Pons (tissue), 1 donor: ENCODE results near the gene LDLRAD3.
"Not testable (repeated sequence)": the region's sequence is repeated elsewhere in the genome, so short reads cannot be mapped to it uniquely, and the experiment has no call there.

Source experiments
- DNase-seq: peaks from one replicate; pipeline ENCODE4 v3.0.0-alpha.2; 2016; ENCODE audit warnings: low spot score

The LDLRAD3 gene

DNA sequence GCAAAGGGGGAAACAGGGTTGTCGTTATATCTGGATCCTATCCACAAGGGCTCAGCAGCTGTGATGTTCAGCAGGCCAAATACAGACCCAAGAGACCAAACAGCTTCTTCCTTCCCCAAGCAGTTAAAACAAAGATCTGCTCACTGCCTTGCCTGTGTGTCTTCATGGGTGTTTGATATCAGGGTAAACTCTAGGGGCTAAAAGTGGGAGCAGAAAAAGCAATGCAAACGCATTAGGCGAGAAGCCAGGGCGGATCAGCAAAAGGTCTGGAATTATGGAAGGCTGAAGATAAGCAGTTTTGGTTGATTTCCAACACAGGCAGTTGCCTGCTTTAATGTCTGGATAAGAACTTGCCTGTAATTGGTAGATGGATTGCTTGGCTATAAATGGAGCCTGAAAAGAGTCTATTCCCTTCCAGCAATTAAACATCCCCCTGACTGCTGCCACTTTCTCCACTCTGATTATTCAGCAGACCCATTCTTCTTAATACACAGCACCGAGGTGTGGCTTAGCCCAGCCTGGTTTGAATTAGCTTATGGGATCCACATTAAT is 219.1 kb downstream of the LDLRAD3 start:
- DNase-seq: no peak

DNA sequence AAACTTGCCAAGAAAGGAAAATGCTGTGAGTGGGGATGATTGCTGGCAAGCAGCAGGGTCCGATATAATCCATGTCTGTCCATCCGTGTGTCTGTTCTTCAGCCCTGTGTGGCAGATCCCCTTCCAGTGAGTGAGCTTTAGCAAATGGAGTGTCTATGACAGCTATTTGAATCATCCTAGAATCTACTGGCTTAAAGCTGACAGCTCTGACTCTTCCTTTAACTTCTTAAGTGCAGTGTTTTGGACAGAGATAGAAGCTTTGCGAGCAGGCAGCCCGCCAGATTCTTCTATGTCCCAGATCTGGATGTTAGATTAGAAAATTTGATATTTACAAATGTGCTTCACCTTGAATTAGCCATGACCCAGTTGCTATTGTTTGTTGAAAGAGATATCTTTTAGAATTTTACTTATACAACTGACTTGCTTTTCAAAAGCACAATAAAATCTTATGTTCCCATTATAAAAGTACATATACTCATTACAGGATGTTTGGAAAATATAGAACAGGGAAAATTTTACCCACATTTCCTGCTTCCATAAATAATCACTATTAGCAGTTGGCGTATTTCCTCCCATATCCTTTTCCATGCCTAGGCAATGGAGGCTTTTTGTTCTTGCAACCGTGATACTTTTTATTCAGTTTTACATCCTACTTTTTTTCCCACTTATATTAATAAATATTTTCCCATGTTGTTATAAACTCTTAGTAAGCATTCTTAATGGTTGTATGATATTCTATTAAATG is 220.8 kb downstream of the LDLRAD3 start:
- no peak for DNase-seq

DNA sequence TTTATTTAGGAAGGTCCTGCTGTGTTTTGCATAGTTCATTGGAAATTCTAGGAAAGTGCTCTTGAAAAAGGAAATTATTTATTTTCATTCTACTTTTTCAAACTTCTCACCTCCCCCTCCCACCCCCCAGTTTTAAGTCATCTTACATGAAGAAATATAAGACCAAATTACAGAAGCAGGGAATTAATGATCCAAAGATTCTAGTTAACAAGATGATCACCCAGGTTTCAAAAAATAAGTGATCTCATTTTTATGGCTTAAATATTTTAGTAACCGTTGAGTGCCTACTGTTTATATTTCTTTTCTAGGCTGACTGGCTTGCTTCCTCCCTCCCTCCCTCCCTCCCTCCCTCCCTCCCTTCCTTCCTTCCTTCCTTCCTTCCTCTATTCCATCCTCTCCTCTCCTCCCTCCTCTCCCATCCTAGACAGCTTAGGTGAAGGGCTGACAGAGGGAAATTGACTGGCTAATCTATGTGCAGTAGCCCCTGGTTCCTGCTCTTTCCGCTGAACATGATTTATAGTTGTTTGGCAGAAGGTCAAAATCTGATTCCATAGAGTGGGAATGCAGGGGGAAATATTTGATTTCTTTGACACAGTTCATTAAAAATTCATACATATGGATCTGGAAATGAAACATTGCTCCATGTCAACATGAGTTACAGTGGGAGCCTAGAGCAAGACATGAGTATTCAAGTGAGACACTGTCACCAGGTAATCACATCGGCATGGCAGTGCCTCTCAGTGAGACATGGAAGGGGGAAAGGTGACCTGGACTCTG is 221.9 kb downstream of the LDLRAD3 start:
- DNase-seq: no peak

DNA sequence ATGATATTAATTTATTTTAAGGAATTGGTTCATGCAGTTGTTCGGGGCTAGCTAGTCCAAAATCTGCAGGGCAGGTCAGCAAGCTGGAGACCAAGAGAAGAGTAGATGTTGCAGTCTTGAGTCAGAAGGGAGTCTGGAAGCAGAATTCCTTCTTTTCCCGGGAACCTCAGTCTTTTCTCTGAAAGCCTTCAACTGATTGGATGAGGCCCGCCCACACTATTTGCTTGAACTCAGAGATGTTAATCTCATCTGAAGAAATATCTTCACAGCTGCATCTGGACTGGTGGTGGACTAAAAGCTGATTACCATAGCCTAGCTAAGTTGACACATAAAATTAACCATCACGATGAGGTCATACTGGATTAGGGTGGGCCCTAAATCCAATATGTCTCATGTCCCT is 223.2 kb downstream of the LDLRAD3 start:
- no peak for DNase-seq

DNA sequence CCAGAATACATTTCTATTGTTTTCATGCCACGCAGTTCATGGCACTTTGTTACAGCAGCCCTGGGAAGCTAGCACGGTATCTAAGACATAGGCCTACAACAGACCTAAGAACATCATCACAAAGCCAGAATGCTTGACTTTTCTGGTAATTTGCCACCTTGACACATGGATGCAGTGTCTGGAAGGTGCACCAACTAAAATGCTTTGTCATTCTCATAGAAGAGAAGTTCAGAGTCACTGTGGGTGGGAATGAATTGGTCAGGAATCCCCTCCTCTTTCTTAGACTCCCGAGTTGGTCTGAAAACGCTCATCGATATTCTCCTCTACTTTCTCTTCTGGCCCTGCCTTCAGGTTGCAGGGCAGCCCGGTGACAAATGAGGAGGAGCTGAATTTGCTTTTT is 223.9 kb downstream of the LDLRAD3 start:
- DNase-seq: no peak

DNA sequence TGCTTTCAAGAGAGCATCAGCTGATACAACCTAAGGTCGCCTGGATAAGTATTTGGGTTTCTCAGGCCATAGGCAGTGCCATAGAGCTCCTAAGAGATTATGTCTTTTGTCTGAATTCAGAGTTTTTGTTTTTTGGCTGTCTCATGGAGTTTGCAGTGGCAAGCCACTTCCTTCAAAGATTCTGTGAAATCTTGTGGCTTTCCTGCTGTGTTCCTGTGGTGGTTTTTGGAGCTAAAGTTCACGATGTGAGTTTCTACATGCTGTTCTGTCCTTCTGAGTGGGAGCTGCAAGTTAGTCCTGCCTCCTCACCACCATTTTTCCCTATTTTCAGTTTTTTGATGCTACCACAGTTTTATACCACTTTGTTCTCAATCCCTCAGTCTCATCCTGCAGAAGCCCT is 234.0 kb downstream of the LDLRAD3 start:
- DNase-seq: no peak

DNA sequence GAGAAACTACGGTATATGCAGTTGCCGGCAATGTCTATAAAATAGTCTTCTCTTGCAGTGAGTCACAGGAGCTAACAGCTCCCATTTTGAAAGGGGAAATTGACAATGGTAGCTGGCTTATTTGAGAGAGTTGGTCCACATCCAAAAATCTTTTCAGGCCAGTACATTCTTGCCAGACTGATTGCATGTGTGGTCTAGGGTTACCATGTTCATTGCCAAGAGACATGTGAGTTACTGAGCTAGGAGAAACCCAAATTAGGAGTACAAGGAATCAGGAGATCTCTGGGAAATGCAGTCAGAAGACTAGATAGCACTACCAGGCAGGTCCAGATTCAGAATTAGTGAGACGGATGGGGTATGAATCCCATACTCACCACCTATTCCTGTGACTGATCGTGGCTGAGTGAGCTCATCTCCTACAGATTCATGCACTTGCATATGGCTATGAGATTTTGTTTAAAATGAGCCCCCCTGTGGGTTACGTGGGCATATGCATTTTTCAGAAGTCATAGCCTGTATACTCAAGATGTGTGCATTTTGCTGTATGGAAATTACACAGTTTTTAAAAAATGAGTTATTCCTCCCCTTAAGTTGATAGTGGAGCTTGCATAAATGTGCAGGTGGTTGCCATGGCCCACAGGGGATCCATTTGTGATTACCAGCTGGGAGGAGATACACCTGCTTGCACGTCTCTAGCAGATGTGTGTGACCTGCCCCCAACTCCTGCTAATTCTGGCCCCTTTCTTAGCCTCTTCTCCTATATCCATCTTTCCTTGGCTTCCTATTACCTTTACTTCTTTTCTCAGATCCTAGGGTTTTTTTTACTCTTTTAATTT is 242.7 kb downstream of the LDLRAD3 start:
- DNase-seq: no peak

DNA sequence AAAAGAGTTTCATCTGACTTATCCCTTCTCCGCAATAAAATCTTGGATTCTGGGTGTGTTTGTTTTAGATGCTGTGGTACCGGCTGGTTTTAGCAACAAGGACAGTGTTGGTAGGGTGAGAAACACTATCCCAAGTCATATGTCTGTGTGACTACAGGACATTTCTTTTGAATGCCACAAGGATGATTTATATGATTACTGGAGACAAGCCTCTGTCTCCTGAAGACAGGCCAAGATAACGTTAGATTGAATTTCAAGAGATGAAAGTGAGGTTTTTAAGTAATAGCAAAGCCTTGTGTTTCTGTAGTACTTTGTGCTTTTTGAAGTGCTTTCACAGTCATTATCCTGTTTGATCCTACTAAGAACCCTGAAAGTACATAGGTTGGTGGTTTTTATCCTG is 243.8 kb downstream of the LDLRAD3 start:
- DNase-seq: no peak

DNA sequence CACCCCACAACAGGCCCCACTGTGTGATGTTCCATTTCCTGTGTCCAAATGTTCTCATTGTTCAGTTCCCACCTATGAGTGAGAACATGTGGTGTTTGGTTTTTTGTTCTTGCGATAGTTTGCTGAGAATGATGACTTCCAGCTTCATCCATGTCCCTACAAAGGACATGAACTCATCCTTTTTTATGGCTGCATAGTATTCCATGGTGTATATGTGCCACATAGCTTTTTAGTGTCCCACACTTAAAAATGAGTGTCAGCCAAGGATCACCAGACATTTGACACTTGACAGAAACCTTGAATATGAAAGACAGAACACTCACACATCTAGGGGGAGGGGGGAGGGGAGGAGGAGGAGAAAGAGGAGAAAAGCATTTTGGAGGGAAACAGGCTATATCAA is 245.9 kb downstream of the LDLRAD3 start:
- DNase-seq: not testable (repeated sequence)

DNA sequence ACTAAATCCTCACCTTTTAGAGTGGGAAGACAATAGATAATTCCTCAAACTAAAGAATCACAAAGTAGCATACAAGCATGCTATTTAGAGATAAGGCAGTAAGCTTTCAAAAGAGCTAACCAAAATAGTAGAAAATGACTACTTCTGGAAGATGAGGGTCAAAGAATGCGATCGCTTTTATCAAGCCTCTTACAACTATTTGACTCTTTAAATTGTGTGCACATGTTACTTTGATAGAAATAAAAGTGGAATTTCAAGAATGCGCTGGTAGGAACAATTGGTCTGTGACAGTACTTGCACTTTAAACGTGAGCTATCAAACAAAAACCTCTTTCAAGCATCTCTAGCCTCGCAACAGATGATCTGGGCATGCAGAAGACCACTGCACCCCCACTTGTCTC is 248.1 kb downstream of the LDLRAD3 start:
- no peak for DNase-seq

DNA sequence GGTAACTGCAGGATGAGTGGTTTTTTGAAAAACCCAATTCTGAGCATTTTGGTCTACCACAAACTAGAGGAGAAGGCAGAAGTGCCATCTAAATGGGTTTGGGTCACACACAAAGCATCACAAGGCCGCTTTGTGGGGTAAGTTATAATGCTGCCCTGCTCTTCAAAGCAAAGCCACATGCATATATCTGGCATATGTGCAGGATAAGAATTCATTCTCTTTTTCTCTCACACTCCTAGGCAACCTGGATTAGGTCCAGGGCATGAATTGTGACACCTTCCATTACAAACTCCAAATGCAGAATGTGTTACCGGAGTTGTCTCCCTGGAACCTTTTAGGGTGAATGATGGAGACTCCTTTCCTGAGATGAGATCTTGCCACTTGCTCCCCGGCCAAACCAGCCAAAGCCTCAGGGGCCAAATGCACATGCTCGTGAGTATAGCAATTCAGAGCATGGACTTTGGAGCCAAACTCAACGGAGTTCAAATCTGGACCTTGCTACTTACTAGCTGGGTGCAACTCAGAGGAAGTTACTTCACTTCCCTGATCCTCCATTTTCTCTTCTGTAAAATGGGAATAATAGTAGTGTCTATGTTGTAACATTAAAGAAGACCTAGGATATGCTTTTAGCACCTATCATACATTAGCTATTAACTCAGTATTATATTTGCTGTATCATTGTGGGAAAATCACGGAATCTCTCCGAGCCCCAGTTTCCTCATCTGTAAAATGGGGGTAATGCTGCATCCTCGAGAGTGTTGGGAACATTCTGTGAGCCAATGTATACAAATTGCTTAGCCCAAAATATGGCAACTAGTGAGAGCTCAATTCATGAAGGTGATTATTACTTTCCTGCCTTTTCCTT is 248.8 kb downstream of the LDLRAD3 start:
- no peak for DNase-seq

DNA sequence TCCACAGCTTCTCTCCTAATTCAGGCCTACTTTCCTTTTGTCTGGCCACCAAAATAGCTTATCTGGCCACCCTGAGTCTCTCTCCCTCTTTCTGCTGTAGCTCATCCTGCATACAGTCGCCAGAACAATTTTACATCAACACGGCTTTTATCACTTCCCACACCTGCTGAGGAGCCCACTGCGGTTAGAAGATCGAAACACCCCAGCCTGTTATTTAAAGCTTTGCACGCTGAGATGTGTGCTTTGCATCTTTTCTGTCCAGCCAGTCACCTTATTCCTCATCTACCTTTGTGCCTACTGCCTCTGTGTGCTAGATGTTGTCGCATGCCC is 249.4 kb downstream of the LDLRAD3 start:
- no peak for DNase-seq

DNA sequence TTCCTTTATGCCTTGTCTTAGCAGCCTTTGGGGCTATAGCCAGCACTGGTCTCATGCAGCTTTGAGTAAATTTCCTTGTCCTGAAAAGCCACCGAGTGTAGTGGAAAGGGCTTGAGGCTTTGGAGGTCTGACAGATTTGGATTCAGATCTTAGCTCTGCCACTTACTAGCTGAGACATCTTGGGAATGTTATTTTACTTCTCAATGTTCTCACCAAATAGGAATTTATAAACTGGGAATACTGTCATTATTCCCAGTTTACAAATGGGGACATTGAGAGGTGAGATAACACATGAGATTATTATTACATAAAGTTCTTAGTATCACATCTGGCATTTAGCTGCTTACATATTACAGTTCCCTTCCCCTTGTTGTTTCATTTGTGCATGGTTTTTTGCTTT is 249.9 kb downstream of the LDLRAD3 start:
- DNase-seq: no peak

DNA sequence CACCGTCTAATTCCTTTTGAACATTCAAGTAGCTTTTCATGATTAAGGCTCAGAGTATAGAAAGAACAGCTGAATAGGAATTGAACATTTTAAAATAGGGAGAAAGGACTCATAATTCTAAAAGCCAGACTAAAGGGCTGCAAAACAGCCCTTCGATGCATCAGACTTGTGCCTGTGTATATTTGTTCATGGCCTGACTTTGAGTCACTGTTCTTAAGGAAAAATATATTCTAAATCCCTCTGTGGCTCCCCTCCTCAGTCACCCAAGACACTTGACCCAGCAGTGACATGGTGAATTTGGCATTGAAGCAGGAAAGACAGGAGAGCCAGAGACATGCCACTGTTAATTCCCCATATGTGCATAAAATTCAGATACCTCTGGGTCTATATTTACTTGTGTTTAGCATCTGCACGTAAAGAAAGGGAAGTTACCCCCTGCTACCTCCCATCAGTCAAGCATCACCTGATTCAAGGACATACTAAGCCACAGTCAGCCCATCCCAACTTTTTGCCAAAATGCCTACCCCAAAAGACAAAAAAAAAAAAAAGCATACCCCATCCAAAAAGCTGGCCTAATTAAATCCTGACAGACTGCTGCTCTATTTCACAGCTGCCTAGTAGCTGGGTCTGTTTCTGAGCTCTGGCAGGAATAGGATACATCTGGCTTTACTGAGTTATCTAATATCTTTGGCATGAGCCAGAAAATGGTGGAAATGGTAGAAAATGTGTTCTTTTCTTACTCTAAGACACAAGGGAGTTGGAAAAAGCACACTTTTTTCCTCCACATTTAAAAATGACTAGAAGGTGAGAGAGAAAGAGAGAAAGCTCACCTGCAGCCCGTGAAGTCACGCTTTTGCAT is 251.9 kb downstream of the LDLRAD3 start:
- DNase-seq: no peak

DNA sequence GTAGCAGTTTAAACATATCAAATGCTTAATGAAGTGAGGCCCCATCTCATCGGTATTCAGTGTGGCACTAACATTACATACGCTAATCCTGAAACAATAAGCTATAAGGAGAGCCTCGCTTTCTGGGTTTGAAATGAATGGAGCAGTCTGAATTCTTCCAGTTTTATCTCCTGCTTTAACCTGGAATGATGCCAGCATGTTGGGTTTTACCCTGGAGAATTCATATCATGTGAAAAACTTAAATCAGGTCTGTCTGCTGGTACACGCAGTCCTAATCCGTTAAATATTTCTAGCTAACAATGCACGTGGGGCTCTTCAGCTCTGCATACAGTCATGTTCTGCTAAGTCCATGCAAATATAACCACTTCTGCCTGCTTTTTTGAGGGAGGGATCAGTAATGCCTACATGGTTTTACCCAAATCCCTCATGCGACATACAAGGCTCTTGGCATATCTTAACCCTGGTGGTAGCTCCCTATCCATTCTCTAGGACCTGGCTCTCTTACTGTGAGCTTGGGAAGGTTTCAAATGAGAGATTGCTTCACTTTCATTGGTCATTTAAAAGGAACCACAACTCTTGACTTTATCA is 252.6 kb downstream of the LDLRAD3 start:
- no peak for DNase-seq

DNA sequence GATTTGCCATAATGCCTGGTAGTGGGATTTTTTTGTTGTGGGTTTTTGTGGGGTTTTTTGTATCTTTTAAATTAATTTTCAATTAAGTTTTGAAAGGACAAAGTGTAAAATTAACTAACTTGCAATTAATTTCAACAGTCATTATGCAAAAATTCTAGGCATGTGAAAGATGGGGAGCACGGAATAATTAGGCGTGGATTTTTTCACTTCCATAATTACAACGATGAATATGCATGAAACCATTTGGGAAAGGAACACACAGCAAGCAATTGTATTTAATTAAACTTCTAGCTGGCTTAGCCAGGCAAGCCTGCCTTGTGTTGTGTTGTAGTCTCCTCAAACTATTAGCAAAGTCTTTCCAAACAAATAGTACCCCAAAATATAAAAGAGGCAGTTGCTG is 257.5 kb downstream of the LDLRAD3 start:
- no peak for DNase-seq

DNA sequence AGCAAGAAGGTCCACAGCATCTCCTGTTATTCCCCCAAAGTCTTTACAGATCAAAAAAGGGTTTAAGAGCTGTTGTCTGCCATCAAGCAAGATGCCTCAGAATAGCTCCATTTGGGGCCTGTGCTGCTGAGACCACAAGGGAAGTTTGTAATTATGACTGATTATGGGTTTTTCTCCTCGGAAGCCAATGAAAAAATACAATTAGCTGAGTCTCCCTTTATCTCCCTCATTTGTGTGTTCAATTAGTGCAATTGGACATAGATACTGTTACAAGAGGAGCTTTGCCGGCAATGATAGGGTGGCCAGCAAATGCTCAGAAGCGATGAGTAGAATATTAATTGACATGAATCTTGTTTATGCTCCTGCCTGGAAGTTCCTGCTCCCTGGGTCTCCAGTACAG is 261.7 kb downstream of the LDLRAD3 start:
- no peak for DNase-seq

DNA sequence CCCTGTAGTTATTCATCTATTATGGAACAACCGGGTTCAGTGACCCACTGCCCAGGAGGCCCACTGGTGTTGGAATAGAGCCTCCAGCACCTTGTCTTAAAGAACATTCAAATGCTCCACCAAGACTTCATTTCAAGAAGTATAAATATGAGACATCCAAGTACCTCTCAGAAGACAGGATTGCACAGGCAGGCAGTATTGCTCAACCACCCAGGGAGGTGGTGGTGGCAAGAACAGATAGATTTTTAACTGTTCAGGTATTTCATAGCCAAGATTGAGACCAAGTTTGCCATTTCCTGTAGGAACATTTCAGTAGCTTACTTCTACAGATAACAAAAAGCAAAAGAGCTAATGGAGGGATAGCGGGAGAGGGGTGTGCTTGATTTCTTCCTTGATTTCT is 266.7 kb downstream of the LDLRAD3 start:
- no peak for DNase-seq

DNA sequence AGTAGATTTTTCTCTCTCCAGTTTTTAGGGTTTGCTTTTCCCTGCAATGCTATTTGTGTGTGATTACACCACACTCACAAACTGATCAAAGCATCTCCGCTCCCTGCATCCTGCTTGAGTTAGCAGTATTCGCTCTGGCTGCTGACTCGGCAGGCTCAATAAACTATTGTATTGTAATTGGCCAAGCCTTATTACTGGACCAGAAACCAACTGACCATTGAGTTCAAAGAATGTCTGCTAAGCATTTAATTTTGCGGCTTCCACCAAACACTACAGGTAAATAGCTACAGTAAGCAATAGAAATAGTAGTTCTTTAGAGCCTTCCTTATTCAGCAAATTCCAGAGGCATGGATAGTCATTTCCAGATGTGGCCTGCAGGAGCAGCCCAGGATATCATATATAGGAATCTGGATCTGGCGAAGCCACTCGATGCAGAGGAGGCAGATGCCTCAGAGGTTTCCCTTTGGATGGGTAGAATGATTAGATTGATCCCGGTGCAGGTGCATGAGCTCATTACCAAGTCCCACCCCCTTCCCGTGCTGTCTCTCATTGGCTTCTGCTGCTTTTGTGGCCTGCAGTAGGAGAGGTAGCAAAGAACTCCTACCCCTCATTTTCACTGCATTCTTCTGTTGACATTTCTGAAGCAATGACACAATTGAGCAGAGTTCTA is 268.0 kb downstream of the LDLRAD3 start:
- DNase-seq: peak; percentile 64
